HG03469 (cell line): ENCODE measurements around the gene ATP1A1.

ENCODE experiments used
- ATAC-seq: cut with Tn5 transposase; IDR thresholded peaks from one replicate; pipeline ENCODE4 v1.9.1; 2021; ENCODE audit warnings: mild to moderate bottlenecking, moderate library complexity, moderate number of reproducible peaks; ENCODE audit not compliant: unreplicated experiment

ATP1A1 gene

GRCh38 chr1:116433275-116434257 is 60.5 kb downstream of the ATP1A1 start:
- no peak for ATAC-seq

- ATAC-seq = no peak
Measured at GRCh38 chr1:116434849-116435248, 61.8 kb downstream of the ATP1A1 start.

GRCh38 chr1:116435806-116436610 is 63.0 kb downstream of the ATP1A1 start:
- ATAC-seq = no peak

- ATAC-seq = no peak
Measured at GRCh38 chr1:116436611-116436970, 63.5 kb downstream of the ATP1A1 start.

GRCh38 chr1:116439701-116440100 is 66.7 kb downstream of the ATP1A1 start:
- no peak for ATAC-seq

- no peak for ATAC-seq
Measured at GRCh38 chr1:116440731-116441130, 67.7 kb downstream of the ATP1A1 start.

- no peak for ATAC-seq
Measured at GRCh38 chr1:116445534-116445933, 72.5 kb downstream of the ATP1A1 start.

- no peak for ATAC-seq
Measured at GRCh38 chr1:116446686-116447085, 73.6 kb downstream of the ATP1A1 start.

- ATAC-seq = no peak
Measured at GRCh38 chr1:116448785-116449385, 75.8 kb downstream of the ATP1A1 start.

- ATAC-seq = no peak
Measured at GRCh38 chr1:116449578-116449977, 76.5 kb downstream of the ATP1A1 start.

- ATAC-seq = no peak
Measured at GRCh38 chr1:116451702-116452101, 78.7 kb downstream of the ATP1A1 start.

GRCh38 chr1:116453481-116453880 is 80.4 kb downstream of the ATP1A1 start:
- no peak for ATAC-seq

GRCh38 chr1:116453906-116454305 is 80.9 kb downstream of the ATP1A1 start:
- no peak for ATAC-seq
